Stomach (tissue), 4 donors: ENCODE data around the gene CTCF.
"Not testable (repeated sequence)": the region's sequence is repeated elsewhere in the genome, so short reads cannot be mapped to it uniquely, and the experiment has no call there.

Experiments used
- POLR2A ChIP-seq, 4 donors: fragments of 450-650 bp; IDR thresholded peaks; one replicate each; pipeline ENCODE4 v1.6.1; 2016; ENCODE audit warnings: antibody characterized with exemption in 4 of 4, control low read depth in 2 of 4, mild to moderate bottlenecking in 1 of 4, moderate library complexity in 1 of 4
- POLR2AphosphoS5 ChIP-seq, 3 donors: sonication (generic); formaldehyde crosslinking; IDR thresholded peaks; one replicate each; pipeline ENCODE4 v1.6.1; 2016; ENCODE audit warnings: antibody characterized with exemption in 3 of 3
- TF ChIP-seq, protein P1 (sequence below), 7 experiments: fragments of 450-650 bp in 4 of 7; fragments of 200-600 bp in 3 of 7; sonication (generic) in 3 of 7; IDR thresholded peaks; one replicate each; pipeline ENCODE4 v1.5.1; 2016 to 2019; ENCODE audit warnings: antibody characterized with exemption in 7 of 7, control low read depth in 2 of 7, mild to moderate bottlenecking in 1 of 7

DNA sequence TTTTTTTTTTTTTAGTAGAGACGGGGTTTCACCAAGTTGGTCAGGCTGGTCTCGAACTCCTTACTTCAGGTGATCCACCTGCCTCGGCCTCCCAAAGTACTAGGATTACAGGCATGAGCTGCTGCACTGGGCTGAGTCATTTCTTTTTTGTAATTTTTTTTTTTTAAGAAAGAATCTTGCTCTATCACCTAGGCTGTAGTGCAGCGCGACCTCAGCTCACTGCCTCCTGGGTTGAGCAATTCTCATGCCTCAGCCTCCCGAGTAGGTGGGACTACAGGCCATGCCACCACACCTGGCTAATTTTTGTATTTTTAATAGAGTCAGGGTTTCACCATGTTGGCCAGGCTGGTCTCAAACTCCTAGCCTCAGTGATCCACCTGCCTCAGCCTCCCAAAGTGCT, 28.3 kb upstream of the CTCF start:
- TF ChIP-seq, protein P1, sequence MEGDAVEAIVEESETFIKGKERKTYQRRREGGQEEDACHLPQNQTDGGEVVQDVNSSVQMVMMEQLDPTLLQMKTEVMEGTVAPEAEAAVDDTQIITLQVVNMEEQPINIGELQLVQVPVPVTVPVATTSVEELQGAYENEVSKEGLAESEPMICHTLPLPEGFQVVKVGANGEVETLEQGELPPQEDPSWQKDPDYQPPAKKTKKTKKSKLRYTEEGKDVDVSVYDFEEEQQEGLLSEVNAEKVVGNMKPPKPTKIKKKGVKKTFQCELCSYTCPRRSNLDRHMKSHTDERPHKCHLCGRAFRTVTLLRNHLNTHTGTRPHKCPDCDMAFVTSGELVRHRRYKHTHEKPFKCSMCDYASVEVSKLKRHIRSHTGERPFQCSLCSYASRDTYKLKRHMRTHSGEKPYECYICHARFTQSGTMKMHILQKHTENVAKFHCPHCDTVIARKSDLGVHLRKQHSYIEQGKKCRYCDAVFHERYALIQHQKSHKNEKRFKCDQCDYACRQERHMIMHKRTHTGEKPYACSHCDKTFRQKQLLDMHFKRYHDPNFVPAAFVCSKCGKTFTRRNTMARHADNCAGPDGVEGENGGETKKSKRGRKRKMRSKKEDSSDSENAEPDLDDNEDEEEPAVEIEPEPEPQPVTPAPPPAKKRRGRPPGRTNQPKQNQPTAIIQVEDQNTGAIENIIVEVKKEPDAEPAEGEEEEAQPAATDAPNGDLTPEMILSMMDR (IDR thresholded peaks at IDR 0.05): not testable (repeated sequence)
- not testable (repeated sequence) for TF ChIP-seq POLR2A, POLR2AphosphoS5 (IDR thresholded peaks at IDR 0.05)
